Mesothelial cell of epicardium (in vitro differentiated cells): ENCODE data around the gene DENR. TPM values are rescaled to one million over a fixed set of nuclear protein-coding genes. Genes with fewer than 3 reads are reported as not detected.

Experiments
- DNase-seq, 2 experiments: peaks; one replicate each; pipeline ENCODE4 v3.0.0; 2021; ENCODE audit warnings: low spot score in 2 of 2; ENCODE audit not compliant: unreplicated experiment in 2 of 2
- H3K27ac Mint-ChIP-seq: 2 replicates; pipeline ENCODE4 v1.8.0; 2021; ENCODE audit warnings: mixed read lengths
- H3K27me3 Mint-ChIP-seq: 2 replicates; pipeline ENCODE4 v1.8.0; 2021; ENCODE audit warnings: low read depth, mixed read lengths
- H3K36me3 Mint-ChIP-seq: 2 replicates; pipeline ENCODE4 v1.8.0; 2021; ENCODE audit warnings: mixed read lengths
- H3K4me1 Mint-ChIP-seq: 2 replicates; pipeline ENCODE4 v1.8.0; 2021; ENCODE audit warnings: mixed read lengths
- H3K4me3 Mint-ChIP-seq: 2 replicates; pipeline ENCODE4 v1.8.0; 2021; ENCODE audit warnings: mild to moderate bottlenecking, moderate library complexity, mixed read lengths
- H3K9me3 Mint-ChIP-seq: 2 replicates; pipeline ENCODE4 v1.8.0; 2021; ENCODE audit warnings: mixed read lengths
- CTCF ChIP-seq: fragments of 200-600 bp; sonication (generic); IDR thresholded peaks from one replicate; pipeline ENCODE4 v1.5.0; 2021; ENCODE audit warnings: antibody characterized with exemption; ENCODE audit not compliant: unreplicated experiment
- total RNA-seq: library from RNA; stranded (reverse); gene quantifications from 3 replicates; pipeline ENCODE4 v1.2.1, GENCODE V29; 2021

The DENR gene
- total RNA-seq, 1 donor from 2014 or later = 66.4 TPM

- H3K9me3 Mint-ChIP-seq = no peaks in the 10 kb centered on the region
- no peaks in the 10 kb centered on the region for H3K27me3 Mint-ChIP-seq
- H3K36me3 Mint-ChIP-seq = no peaks in the 10 kb centered on the region
- no peak for TF ChIP-seq CTCF
- peak overlapping the region; percentile 98 for H3K27ac Mint-ChIP-seq
- peaks cover 26% of the 10 kb centered on the region for H3K4me1 Mint-ChIP-seq
- DNase-seq = no peak
- peak overlapping the region; percentile 13 for H3K4me3 Mint-ChIP-seq
Observed at GRCh38 chr12:122721057-122721545, 31.5 kb upstream of the DENR start.

GRCh38 chr12:122722387-122722786 lies 30.2 kb upstream of the DENR start:
- Mint-ChIP-seq H3K9me3 (no peaks in the 10 kb centered on the region), H3K27me3 (no peaks in the 10 kb centered on the region), H3K4me1 (peaks cover 28% of the 10 kb centered on the region), H3K36me3 (no peaks in the 10 kb centered on the region), H3K4me3 (no peak overlapping the region), H3K27ac (peak overlapping the region; percentile 89)
- no peak for DNase-seq
- TF ChIP-seq CTCF = no peak

DNA sequence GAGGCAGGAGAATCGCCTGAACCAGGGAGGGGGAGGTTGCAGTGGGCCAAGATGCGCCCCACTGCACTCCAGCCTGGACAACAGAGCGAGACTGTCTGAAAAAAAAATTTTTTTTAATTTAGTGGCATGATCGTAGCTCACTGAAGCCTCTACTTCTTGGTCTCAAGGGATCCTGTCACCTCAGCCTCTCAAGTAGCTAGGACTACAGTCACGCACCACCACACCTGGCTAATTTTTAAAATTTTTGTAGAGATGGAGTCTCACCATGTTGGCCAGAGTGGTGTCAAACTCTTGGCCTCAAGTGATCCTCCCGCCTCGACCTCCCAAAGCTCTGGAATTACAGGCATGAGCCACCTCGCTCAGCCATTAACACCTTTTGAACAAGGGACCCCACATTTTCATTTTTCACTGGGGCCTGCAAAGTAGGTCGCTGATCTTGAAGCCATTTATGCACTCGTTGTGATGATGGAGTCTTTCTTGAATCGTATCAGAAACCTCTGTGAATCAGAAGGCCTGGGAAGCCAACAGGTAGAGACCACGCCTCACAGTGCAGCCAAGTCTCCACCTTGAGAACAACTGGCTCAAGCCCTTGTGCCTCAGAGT lies 27.9 kb upstream of the DENR start:
- Mint-ChIP-seq H3K9me3 (no peaks in the 10 kb centered on the region), H3K4me1 (peaks cover 42% of the 10 kb centered on the region), H3K27me3 (no peaks in the 10 kb centered on the region), H3K4me3 (no peak overlapping the region), H3K27ac (no peak overlapping the region), H3K36me3 (no peaks in the 10 kb centered on the region)
- DNase-seq = no peak
- no peak for TF ChIP-seq CTCF

GRCh38 chr12:122725452-122726079 lies 27.1 kb upstream of the DENR start:
- no peaks in the 10 kb centered on the region for H3K9me3 Mint-ChIP-seq
- no peak for DNase-seq
- TF ChIP-seq CTCF = no peak
- H3K27me3 Mint-ChIP-seq = no peaks in the 10 kb centered on the region
- H3K36me3 Mint-ChIP-seq = no peaks in the 10 kb centered on the region
- H3K4me3 Mint-ChIP-seq = no peak overlapping the region
- peak overlapping the region; percentile 98 for H3K27ac Mint-ChIP-seq
- H3K4me1 Mint-ChIP-seq = peaks cover 45% of the 10 kb centered on the region

GRCh38 chr12:122726080-122726558 lies 26.5 kb upstream of the DENR start:
- Mint-ChIP-seq H3K27ac (peak overlapping the region; percentile 98), H3K36me3 (no peaks in the 10 kb centered on the region), H3K9me3 (no peaks in the 10 kb centered on the region), H3K27me3 (no peaks in the 10 kb centered on the region), H3K4me3 (no peak overlapping the region), H3K4me1 (peaks cover 48% of the 10 kb centered on the region)
- no peak for DNase-seq
- TF ChIP-seq CTCF = no peak
